Measurements from ENCODE around the gene SPINT1. TPM values are rescaled to one million over a fixed set of nuclear protein-coding genes. Genes with fewer than 3 reads are reported as not detected.

SPINT1 gene
- polyA plus RNA-seq, 1 experiment = 0.87 TPM

DNA sequence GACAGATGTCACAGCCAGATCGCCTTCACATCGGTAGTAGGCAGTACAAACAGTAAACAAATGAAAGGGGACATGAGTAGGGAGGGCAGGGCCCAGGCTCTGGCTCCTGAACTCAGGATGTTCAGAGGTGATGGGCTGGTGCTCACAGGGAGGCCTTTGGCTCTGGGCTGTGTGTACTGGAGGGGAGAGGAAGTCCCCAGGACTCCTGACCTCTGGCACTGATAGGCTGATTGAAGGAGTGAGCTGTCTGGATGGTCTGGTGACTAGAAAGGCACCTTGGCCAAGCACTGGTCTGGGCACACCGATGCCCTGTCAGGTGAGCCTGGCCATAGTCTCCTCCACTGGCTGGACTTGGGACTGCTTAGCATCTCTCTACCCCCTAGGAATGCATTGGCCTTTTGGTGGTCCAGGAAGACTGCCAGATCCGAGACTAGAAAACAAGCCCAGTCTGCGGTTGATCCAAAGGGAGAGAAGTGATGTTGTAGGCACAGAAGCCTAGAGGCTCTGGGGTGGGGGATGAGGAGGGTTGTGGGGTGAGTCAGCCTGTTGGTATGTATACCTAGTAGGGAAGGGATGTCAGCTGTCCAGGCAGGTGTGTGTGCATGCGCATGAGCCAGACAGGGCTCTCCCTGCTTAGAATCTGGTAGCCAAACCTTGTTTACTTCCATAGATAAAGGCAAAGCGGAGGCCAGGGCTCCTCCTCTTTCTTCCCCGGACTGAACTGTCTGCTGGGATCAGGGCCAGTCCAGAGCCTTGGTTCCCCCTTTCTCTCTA is 1.9 kb downstream of the SPINT1 start:
- POLR2A ChIA-PET = no interaction called here
- CTCF ChIA-PET = interaction anchor here (5.4 kb wide), 1 partner anchor 13 kb away, joined by 44 read pairs; no protein-coding TSS in a partner anchor

DNA sequence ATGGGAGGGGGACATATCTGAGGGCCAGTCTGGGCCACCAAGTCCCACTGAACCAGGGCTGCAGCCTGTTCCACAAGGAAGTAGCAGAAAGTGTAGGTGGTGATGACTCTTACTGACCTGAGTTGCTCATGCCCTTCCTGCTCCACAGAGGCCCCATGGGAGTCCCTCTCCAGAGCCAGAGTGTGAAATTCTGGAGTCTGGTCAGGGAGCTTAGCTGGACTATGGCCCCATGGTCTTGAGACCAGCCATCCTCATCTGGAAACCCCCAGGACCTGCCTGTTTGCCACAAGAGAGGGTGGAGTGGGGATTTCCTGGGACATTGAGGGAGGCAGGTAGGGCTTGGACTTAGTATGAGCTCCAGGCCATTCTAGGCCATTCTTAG is 3.0 kb downstream of the SPINT1 start:
- ChIA-PET POLR2A (no interaction called here), CTCF (interaction anchor here (1.1 to 5.4 kb wide), 2 partner anchors 12 to 45 kb away, joined by 3 to 44 read pairs; no protein-coding TSS in a partner anchor)
- Histone ChIP-seq H3K27ac (ENCODE audit: low read depth, low read length) (no peak overlapping the region), H3K4me3 (ENCODE audit: low read depth, low read length) (no peak overlapping the region), H3K9me3 (ENCODE audit: control insufficient read depth, insufficient read depth, low read length) (no peaks in the 10 kb centered on the region), H3K27me3 (ENCODE audit: control insufficient read depth, insufficient read depth, low read length) (peaks cover 41% of the 10 kb centered on the region)
- TF ChIP-seq, protein P1, sequence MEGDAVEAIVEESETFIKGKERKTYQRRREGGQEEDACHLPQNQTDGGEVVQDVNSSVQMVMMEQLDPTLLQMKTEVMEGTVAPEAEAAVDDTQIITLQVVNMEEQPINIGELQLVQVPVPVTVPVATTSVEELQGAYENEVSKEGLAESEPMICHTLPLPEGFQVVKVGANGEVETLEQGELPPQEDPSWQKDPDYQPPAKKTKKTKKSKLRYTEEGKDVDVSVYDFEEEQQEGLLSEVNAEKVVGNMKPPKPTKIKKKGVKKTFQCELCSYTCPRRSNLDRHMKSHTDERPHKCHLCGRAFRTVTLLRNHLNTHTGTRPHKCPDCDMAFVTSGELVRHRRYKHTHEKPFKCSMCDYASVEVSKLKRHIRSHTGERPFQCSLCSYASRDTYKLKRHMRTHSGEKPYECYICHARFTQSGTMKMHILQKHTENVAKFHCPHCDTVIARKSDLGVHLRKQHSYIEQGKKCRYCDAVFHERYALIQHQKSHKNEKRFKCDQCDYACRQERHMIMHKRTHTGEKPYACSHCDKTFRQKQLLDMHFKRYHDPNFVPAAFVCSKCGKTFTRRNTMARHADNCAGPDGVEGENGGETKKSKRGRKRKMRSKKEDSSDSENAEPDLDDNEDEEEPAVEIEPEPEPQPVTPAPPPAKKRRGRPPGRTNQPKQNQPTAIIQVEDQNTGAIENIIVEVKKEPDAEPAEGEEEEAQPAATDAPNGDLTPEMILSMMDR (IDR thresholded peaks at IDR 0.05; ENCODE audit: low read depth, low read length) = no peak
- no peak for DNase-seq (ENCODE audit: low read depth, low spot score)

More for the DNA sequence above, 1.9 kb downstream of the SPINT1 start:
- TF ChIP-seq, protein P1 (IDR thresholded peaks at IDR 0.05; ENCODE audit: low read depth, low read length) = no peak
- H3K27ac ChIP-seq (ENCODE audit: low read depth, low read length) = no peak overlapping the region
- no peak overlapping the region for H3K4me3 ChIP-seq (ENCODE audit: low read depth, low read length)
- no peaks in the 10 kb centered on the region for H3K9me3 ChIP-seq (ENCODE audit: control insufficient read depth, insufficient read depth, low read length)
- peaks cover 43% of the 10 kb centered on the region for H3K27me3 ChIP-seq (ENCODE audit: control insufficient read depth, insufficient read depth, low read length)
- no peak for DNase-seq (ENCODE audit: low read depth, low spot score)

- Histone ChIP-seq H3K27me3 (ENCODE audit: control insufficient read depth, insufficient read depth, low read length) (peaks cover 43% of the 10 kb centered on the region), H3K9me3 (ENCODE audit: control insufficient read depth, insufficient read depth, low read length) (no peaks in the 10 kb centered on the region), H3K27ac (ENCODE audit: low read depth, low read length) (no peak overlapping the region), H3K4me3 (ENCODE audit: low read depth, low read length) (no peak overlapping the region)
- ChIA-PET CTCF (interaction anchor here (1.1 to 5.4 kb wide), 2 partner anchors 12 to 45 kb away, joined by 3 to 44 read pairs; no protein-coding TSS in a partner anchor), POLR2A (interaction anchor here (0.6 kb wide), 1 partner anchor 136 kb away, joined by 3 read pairs; no protein-coding TSS in a partner anchor)
- TF ChIP-seq, protein P1 (IDR thresholded peaks at IDR 0.05; ENCODE audit: low read depth, low read length) = no peak
- DNase-seq (ENCODE audit: low read depth, low spot score) = no peak
These were observed 3.5 kb downstream of the SPINT1 start for GRCh38 chr15:40847223-40847961.

GRCh38 chr15:40850576-40851112 is 6.8 kb downstream of the SPINT1 start:
- H3K27ac ChIP-seq (ENCODE audit: low read depth, low read length) = no peak overlapping the region
- H3K9me3 ChIP-seq (ENCODE audit: control insufficient read depth, insufficient read depth, low read length) = no peaks in the 10 kb centered on the region
- no peak overlapping the region for H3K4me3 ChIP-seq (ENCODE audit: low read depth, low read length)
- DNase-seq (ENCODE audit: low read depth, low spot score) = no peak
- H3K27me3 ChIP-seq (ENCODE audit: control insufficient read depth, insufficient read depth, low read length) = peaks cover 35% of the 10 kb centered on the region
- POLR2A ChIA-PET = no interaction called here
- CTCF ChIA-PET = interaction anchor here (1.0 to 5.4 kb wide), 2 partner anchors 8 to 35 kb away, joined by 3 to 44 read pairs; no protein-coding TSS in a partner anchor
- TF ChIP-seq, protein P1 (IDR thresholded peaks at IDR 0.05; ENCODE audit: low read depth, low read length) = no peak
